Type B pancreatic cell (in vitro differentiated cells): ENCODE measurements around the gene CISD3. TPM values are rescaled to one million over a fixed set of nuclear protein-coding genes. Genes with fewer than 3 reads are reported as not detected.

Experiments
- DNase-seq: peaks from one replicate; pipeline ENCODE4 v3.0.0; 2021; ENCODE audit warnings: mixed read lengths; ENCODE audit not compliant: unreplicated experiment; ENCODE audit errors: extremely low spot score
- H3K27ac Mint-ChIP-seq: 2 replicates; pipeline ENCODE4 v1.8.0; 2021; ENCODE audit warnings: mild to moderate bottlenecking, mixed read lengths
- H3K27me3 Mint-ChIP-seq: 2 replicates; pipeline ENCODE4 v1.8.0; 2021; ENCODE audit warnings: mixed read lengths
- H3K36me3 Mint-ChIP-seq: 2 replicates; pipeline ENCODE4 v1.8.0; 2021; ENCODE audit warnings: mixed read lengths
- H3K4me1 Mint-ChIP-seq: one replicate; pipeline ENCODE4 v1.8.0; 2021; ENCODE audit warnings: mixed read lengths; ENCODE audit not compliant: unreplicated experiment
- H3K4me3 Mint-ChIP-seq: 2 replicates; pipeline ENCODE4 v1.8.0; 2021; ENCODE audit warnings: mild to moderate bottlenecking, mixed read lengths
- H3K9me3 Mint-ChIP-seq: 2 replicates; pipeline ENCODE4 v1.8.0; 2021; ENCODE audit warnings: mixed read lengths
- total RNA-seq: library from RNA; stranded (reverse); gene quantifications from 2 replicates; pipeline ENCODE4 v1.2.1, GENCODE V29; 2021; ENCODE audit warnings: low replicate concordance
- TF ChIP-seq, protein P1 (sequence below): fragments of 200-600 bp; sonication (generic); conservative IDR thresholded peaks from 2 replicates; pipeline ENCODE4 v1.5.0; 2021; ENCODE audit warnings: antibody characterized with exemption, mild to moderate bottlenecking

CISD3 gene
- total RNA-seq, 1 donor from 2014 or later: 12.8 TPM

DNA sequence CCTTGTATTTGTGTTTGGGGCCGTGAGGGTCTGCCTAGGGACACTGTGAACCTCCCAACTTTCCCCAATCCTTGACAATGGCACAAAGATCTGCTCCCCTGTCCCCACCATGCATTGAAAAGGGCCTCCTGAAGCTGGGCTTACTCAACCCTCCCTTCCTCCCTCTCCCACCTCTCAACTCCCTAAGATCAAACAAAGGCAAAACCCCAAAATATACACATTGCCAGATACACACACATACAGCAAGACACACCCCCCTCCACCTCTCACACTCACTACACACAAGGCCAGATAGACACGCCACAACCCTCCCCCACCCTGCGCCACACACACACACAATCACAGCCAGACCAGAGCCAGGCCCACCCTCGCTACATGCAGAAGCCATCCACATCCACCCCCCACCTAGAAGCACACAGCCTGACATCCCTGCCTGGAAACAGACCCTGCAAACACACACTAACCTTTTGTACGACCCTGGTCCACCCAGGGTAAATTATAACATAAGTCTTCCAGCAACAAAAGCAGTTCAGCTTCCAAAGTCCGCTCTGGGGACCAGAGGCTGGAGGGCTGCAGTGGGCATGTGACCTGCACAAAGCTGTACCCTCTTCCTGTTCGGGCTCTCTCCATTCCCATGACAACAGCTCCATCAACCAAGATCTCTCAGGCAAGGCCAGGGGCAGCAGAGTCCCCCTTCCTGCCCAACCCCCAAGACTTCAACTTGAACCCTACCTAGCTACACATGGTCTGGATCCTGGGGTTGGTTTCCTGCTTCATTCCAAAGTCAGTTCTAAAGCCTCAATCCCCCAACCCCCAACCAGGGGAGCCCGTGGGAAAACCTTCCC is 16.1 kb downstream of the CISD3 start:
- H3K4me1 Mint-ChIP-seq: peaks cover 53% of the 10 kb centered on the region
- H3K27ac Mint-ChIP-seq: peak overlapping the region; percentile 80
- no peak for DNase-seq
- H3K36me3 Mint-ChIP-seq: no peaks in the 10 kb centered on the region
- no peaks in the 10 kb centered on the region for H3K9me3 Mint-ChIP-seq
- peaks cover 5% of the 10 kb centered on the region for H3K27me3 Mint-ChIP-seq
- TF ChIP-seq, protein P1, sequence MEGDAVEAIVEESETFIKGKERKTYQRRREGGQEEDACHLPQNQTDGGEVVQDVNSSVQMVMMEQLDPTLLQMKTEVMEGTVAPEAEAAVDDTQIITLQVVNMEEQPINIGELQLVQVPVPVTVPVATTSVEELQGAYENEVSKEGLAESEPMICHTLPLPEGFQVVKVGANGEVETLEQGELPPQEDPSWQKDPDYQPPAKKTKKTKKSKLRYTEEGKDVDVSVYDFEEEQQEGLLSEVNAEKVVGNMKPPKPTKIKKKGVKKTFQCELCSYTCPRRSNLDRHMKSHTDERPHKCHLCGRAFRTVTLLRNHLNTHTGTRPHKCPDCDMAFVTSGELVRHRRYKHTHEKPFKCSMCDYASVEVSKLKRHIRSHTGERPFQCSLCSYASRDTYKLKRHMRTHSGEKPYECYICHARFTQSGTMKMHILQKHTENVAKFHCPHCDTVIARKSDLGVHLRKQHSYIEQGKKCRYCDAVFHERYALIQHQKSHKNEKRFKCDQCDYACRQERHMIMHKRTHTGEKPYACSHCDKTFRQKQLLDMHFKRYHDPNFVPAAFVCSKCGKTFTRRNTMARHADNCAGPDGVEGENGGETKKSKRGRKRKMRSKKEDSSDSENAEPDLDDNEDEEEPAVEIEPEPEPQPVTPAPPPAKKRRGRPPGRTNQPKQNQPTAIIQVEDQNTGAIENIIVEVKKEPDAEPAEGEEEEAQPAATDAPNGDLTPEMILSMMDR: no peak
- peak overlapping the region; percentile 89 for H3K4me3 Mint-ChIP-seq

DNA sequence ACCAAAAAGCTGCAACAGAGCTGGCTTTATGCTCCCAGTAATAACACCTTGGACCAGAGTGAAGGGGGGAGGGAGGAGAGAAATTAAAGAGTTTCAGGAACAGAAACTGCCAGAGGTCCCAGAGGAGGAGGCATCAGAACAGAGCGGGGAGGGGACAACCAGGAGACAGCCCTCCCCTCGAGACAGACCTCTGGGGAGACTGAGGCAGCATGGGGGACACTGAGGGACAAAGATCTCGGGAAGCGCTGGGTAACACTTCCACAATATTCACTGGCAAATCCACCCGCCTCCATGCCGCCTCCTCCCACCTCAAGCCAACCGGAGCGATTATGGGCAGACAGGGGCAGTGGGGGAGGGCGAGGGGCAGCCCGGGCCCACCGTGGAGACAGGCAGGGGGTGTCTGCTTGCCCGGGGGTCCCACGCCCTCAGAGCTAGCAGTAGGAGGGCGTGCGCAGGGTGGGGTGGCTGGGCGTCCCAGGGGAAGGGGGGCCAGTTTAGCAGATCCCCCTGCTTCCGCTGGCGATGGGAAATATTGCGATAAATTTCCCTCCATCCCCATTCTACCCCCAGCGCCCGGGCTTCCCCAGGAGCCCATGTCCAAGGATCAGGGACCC is 16.8 kb downstream of the CISD3 start:
- no peak for DNase-seq
- no peaks in the 10 kb centered on the region for H3K36me3 Mint-ChIP-seq
- peaks cover 9% of the 10 kb centered on the region for H3K27me3 Mint-ChIP-seq
- TF ChIP-seq, protein P1: no peak
- H3K27ac Mint-ChIP-seq: peak overlapping the region; percentile 80
- H3K4me3 Mint-ChIP-seq: peak overlapping the region; percentile 89
- peaks cover 49% of the 10 kb centered on the region for H3K4me1 Mint-ChIP-seq
- H3K9me3 Mint-ChIP-seq: no peaks in the 10 kb centered on the region

- Mint-ChIP-seq H3K27me3 (peaks cover 13% of the 10 kb centered on the region), H3K27ac (peak overlapping the region; percentile 56), H3K4me3 (peak overlapping the region; percentile 89)
These were observed 17.5 kb downstream of the CISD3 start for GRCh38 chr17:38747463-38748148.

DNA sequence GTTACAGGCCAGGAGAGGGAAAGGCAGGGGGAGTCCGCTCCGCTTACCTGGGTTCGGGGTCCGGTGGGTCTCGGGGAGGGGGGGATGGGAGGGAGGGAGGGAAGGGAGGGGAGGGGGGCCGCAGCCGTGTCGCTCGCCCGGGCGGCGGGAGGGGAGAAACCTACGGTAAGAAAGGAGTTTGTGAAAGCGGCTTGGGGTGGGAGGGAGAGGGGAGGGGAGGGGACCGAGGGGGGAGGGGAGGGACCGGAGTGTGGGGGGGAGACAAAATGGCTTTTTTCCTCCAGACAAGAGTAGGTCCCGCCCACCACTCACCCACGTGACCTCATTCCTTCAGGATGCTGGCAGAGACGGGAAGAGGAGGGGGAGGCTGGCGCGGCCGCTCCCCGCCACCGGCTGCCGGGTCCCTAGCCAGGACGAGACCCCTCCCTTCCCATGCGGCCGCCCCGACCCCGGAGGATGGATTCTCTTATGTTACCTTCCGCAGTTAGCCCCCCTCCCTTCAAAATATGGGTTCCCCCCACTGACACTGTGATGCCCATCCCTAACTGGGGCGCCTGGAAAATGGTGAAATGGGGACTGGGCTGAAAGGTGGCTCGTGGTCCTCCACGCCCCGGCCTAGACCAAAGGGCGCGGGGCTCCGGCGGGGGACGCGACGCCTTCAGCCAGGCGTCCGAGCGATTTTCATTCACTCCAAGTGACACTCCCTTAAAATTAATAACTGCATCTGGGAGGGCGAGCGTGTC is 18.2 kb downstream of the CISD3 start, which contains the start of gene PCGF2:
TSS of gene PCGF2 (minus strand) at position 188 of the 743 bp plus-strand sequence. CDS start 7,934 bp downstream, outside the sequence.
- peaks cover 41% of the 10 kb centered on the region for H3K4me1 Mint-ChIP-seq
- H3K27ac Mint-ChIP-seq: peak within 1 kb of the TSS; percentile 56
- peaks cover 6% of the 10 kb centered on the region for H3K36me3 Mint-ChIP-seq
- peak within 1 kb of the TSS; percentile 99 for H3K4me3 Mint-ChIP-seq
- peak; percentile 91 for DNase-seq
- H3K9me3 Mint-ChIP-seq: no peaks in the 10 kb centered on the region
- TF ChIP-seq, protein P1: no peak
- peaks cover 13% of the 10 kb centered on the region for H3K27me3 Mint-ChIP-seq

More at GRCh38 chr17:38747463-38748148, 17.5 kb downstream of the CISD3 start:
- DNase-seq: no peak
- Mint-ChIP-seq H3K9me3 (no peaks in the 10 kb centered on the region), H3K36me3 (peaks cover 4% of the 10 kb centered on the region), H3K4me1 (peaks cover 46% of the 10 kb centered on the region)
- TF ChIP-seq, protein P1: no peak

DNA sequence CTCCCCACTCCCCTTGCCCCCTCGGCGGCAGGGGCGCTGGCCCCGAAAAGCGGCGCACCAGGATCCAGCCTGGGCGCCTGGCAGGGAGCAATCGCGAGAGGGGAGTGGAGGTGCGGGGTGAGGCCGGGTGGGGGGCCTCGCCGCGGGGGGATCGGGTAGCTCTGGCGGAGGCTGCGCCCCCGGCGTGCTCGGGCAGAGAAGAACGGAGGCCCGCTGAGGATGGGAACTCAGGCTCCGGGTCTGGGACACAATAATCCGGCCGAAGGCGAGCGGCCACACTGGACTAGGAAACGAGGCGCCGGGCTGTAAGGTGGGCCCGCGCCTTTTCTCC is 18.7 kb downstream of the CISD3 start:
- H3K9me3 Mint-ChIP-seq: no peaks in the 10 kb centered on the region
- H3K36me3 Mint-ChIP-seq: peaks cover 9% of the 10 kb centered on the region
- peaks cover 13% of the 10 kb centered on the region for H3K27me3 Mint-ChIP-seq
- TF ChIP-seq, protein P1: no peak
- H3K4me3 Mint-ChIP-seq: peak overlapping the region; percentile 99
- no peak overlapping the region for H3K27ac Mint-ChIP-seq
- no peak for DNase-seq
- peaks cover 40% of the 10 kb centered on the region for H3K4me1 Mint-ChIP-seq
